Colonic mucosa (tissue), 4 donors: ENCODE data around the gene SP9. TPM values are rescaled to one million over a fixed set of nuclear protein-coding genes. Genes with fewer than 3 reads are reported as not detected.
"Not testable (repeated sequence)": the region's sequence is repeated elsewhere in the genome, so short reads cannot be mapped to it uniquely, and the experiment has no call there.

ENCODE experiments used
- DNase-seq: peaks from one replicate; pipeline ENCODE4 v3.0.0-alpha.2; 2020
- H3K27ac ChIP-seq: fragments of 200-600 bp; one replicate; pipeline ENCODE4 v1.8.0; 2021
- H3K27me3 ChIP-seq: fragments of 200-600 bp; one replicate; pipeline ENCODE4 v1.8.0; 2021
- H3K36me3 ChIP-seq: fragments of 200-600 bp; one replicate; pipeline ENCODE4 v1.8.0; 2021
- H3K4me1 ChIP-seq: fragments of 200-600 bp; one replicate; pipeline ENCODE4 v1.8.0; 2021; ENCODE audit warnings: mild to moderate bottlenecking
- H3K4me3 ChIP-seq: fragments of 200-600 bp; one replicate; pipeline ENCODE4 v1.8.0; 2021
- H3K9ac ChIP-seq, 2 donors: one replicate each; pipeline ENCODE4 v1.7.0; 2013; ENCODE audit warnings: control low read depth in 2 of 2, low read depth in 2 of 2, low read length in 2 of 2
- H3K9me3 ChIP-seq: fragments of 200-600 bp; one replicate; pipeline ENCODE4 v1.8.0; 2021
- intact Hi-C: fragments of 100-400 bp; cut with DNase I; formaldehyde crosslinking; loops from one replicate; pipeline ENCODE4 v1.14.1; 2022
- total RNA-seq, 2 donors: library from RNA; stranded (reverse); fragmentation: NEBNext Ultra II Directional in 1 of 2; extraction: Animal tissue kit (Norgen Biotek cat#: 25700) in 1 of 2; gene quantifications; one replicate each; pipeline ENCODE4 v1.2.1, GENCODE V29; 2021
- TF ChIP-seq, protein P1 (sequence below): fragments of 200-600 bp; IDR thresholded peaks from one replicate; pipeline ENCODE4 v1.8.0; 2022; ENCODE audit warnings: antibody characterized with exemption, mild to moderate bottlenecking
- donor health status: healthy.
- donor health status: DM: no; HTN: no; CAD: no.
- donor health status: DM: no; HTN: no; CAD: no.

Gene SP9
- total RNA-seq, 2 donors from 2014 or later = not detected

DNA sequence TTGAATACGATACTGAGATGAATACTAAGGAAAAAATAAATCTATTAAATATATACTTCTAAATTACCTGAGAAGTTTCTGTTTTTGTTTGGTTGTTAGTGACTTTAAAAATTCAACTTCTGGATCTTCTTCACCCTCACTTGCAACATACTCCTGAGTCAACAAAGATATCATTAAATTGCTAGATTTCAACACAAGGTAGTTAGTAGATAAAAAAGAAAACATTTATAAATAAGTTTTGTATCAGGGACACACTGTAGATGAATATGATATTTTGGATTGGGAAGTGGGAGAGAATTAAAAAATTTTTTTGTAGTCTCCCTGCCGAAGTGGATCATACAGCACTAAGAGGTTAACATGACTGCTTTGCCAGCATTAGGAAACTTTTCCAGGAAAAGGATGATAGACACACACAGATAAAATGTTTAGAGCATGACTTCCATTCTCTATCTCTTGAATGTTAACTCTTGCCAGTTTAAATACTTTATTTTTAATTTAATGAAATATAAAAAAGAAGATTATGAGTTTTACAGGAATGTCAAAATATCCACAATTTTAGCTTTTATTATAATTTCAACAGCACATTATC, 15.9 kb downstream of the SP9 start:
- no peak overlapping the region for H3K9ac ChIP-seq
- H3K27ac ChIP-seq = no peak overlapping the region
- H3K4me3 ChIP-seq = no peak overlapping the region
- no peaks in the 10 kb centered on the region for H3K36me3 ChIP-seq
- H3K27me3 ChIP-seq = no peaks in the 10 kb centered on the region
- H3K9me3 ChIP-seq = no peaks in the 10 kb centered on the region
- TF ChIP-seq, protein P1, sequence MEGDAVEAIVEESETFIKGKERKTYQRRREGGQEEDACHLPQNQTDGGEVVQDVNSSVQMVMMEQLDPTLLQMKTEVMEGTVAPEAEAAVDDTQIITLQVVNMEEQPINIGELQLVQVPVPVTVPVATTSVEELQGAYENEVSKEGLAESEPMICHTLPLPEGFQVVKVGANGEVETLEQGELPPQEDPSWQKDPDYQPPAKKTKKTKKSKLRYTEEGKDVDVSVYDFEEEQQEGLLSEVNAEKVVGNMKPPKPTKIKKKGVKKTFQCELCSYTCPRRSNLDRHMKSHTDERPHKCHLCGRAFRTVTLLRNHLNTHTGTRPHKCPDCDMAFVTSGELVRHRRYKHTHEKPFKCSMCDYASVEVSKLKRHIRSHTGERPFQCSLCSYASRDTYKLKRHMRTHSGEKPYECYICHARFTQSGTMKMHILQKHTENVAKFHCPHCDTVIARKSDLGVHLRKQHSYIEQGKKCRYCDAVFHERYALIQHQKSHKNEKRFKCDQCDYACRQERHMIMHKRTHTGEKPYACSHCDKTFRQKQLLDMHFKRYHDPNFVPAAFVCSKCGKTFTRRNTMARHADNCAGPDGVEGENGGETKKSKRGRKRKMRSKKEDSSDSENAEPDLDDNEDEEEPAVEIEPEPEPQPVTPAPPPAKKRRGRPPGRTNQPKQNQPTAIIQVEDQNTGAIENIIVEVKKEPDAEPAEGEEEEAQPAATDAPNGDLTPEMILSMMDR = no peak
- no peaks in the 10 kb centered on the region for H3K4me1 ChIP-seq
- intact Hi-C loops = no loop called here
- DNase-seq = no peak

DNA sequence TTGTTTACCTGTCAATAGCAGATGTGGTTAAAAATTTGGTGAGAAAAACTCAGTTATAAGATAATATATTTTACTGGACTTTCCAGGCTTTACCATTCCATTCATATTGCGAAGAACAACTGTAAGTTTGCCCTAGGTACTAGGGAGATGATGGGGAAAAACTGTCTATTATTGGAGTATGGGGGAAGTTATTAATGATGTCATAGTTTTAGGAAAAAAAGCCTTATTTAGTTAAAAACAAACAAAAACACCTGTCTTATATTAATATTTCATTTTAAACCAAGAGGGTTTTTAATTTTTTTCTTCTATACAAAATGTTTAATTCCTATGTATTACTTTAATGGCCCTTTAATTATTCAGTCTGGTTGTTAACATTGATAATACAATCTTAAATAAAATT, 18.2 kb downstream of the SP9 start:
- no peaks in the 10 kb centered on the region for H3K4me1 ChIP-seq
- H3K4me3 ChIP-seq = no peak overlapping the region
- no peaks in the 10 kb centered on the region for H3K36me3 ChIP-seq
- no peak for DNase-seq
- no peaks in the 10 kb centered on the region for H3K9me3 ChIP-seq
- no peak overlapping the region for H3K27ac ChIP-seq
- no peaks in the 10 kb centered on the region for H3K27me3 ChIP-seq
- no peak overlapping the region for H3K9ac ChIP-seq
- intact Hi-C loops = no loop called here
- TF ChIP-seq, protein P1 = no peak

DNA sequence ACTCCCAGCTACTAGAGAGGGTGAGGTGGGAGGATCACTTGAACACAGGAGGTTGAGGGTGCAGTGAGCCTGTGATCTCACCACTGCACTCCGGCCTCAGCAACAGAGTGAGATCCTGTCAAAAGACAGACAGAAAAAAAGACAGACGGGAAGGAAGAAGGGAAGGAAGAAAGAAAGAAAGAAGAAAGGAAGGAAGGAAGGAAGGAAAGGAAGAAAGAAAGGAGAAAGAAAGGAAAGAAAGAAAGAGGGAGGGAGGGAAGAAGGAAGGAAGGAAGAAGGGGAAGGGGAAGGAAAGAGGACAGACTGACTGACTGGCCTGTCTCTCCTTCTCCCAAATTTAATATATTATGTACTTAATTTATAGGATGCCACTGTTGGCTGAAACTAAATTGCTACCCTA, 21.6 kb downstream of the SP9 start:
- Histone ChIP-seq H3K4me3 (no peak overlapping the region), H3K4me1 (no peaks in the 10 kb centered on the region), H3K27me3 (no peaks in the 10 kb centered on the region), H3K27ac (no peak overlapping the region), H3K9ac (no peak overlapping the region), H3K9me3 (no peaks in the 10 kb centered on the region), H3K36me3 (no peaks in the 10 kb centered on the region)
- intact Hi-C loops = no loop called here
- DNase-seq = no peak
- TF ChIP-seq, protein P1 = no peak

DNA sequence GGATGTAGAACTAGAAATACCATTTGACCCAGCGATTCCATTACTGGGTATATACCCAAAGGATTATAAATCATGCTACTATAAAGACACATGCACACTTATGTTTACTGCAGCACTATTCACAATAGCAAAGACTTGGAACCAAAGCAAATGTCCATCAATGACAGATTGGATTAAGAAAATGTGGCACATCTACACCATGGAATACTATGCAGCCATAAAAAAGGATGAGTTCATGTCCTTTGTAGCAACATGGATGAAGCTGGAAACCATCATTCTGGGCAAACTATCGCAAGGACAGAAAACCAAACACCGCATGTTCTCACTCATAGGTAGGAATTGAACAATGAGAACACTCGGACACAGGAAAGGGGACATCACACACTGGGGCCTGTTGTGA, 24.9 kb downstream of the SP9 start:
- H3K27me3 ChIP-seq, H3K4me3 ChIP-seq, H3K36me3 ChIP-seq, H3K4me1 ChIP-seq, DNase-seq, H3K27ac ChIP-seq, H3K9me3 ChIP-seq, H3K9ac ChIP-seq, intact Hi-C loops: not testable (repeated sequence)

DNA sequence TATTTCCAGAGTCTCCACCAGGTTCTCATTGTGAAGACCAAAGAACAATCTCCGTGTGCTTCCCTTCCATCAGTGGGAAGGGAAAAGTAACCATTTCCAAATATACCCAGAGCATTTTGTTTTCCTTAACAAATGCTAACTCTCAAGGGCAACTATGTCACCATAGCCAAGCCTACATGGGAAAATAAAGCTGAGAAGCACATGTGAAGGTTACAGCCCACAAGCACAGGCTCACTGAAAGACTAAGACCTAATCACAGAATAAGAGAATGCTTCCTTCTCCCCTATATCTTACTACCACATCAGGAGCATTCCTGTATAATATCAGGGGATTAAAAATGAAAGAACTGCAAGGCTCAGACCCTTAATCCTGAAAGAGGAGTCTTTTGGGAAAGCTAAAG, 28.2 kb downstream of the SP9 start:
- H3K4me1 ChIP-seq = no peaks in the 10 kb centered on the region
- no peak overlapping the region for H3K9ac ChIP-seq
- H3K4me3 ChIP-seq = no peak overlapping the region
- intact Hi-C loops = no loop called here
- no peak overlapping the region for H3K27ac ChIP-seq
- TF ChIP-seq, protein P1 = no peak
- H3K27me3 ChIP-seq = no peaks in the 10 kb centered on the region
- DNase-seq = no peak
- H3K36me3 ChIP-seq = no peaks in the 10 kb centered on the region
- H3K9me3 ChIP-seq = no peaks in the 10 kb centered on the region

DNA sequence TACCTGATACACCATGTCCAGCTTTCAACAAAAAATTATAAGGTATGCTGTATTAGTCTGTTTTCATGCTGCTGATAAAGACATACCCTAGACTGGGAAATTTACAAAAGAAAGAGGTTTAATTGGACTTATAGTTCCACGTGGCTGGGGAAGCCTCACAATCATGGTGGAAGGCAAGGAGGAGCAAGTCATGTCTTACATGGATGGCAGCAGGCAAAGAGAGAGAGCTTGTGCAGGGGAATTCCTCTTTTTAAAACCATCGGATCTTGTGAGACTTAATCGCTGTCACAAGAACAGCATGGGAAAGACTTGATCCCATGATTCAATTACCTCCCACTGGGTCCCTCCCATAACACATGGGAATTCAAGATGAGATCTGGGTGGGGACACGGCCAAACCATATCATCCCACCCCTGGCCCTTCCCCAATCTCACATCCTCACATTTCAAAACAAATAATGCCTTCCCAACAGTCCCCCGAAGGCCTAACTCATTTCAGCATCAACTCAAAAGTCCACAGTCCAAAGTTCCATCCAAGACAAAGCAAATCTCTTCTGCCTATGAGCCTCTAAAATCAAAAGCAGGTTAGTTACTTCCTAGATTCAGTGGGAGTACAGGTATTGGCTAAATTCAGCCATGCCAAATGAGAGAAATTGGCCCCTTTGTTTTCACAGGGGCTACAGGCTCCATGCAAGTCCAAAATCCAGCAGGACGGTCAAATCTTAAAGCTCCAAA, 28.9 kb downstream of the SP9 start:
- intact Hi-C loops, H3K9ac ChIP-seq, H3K4me1 ChIP-seq, H3K4me3 ChIP-seq, H3K36me3 ChIP-seq, H3K27ac ChIP-seq, H3K9me3 ChIP-seq, H3K27me3 ChIP-seq, DNase-seq: not testable (repeated sequence)
